SH-SY5Y (cell line): ENCODE results near the gene EPHA1.

Experiments used
- GATA2 ChIP-seq: IDR thresholded peaks from 2 replicates; pipeline ENCODE4 v1.6.1; 2011; ENCODE audit warnings: mild to moderate bottlenecking, low read depth, low read length
- GATA3 ChIP-seq: IDR thresholded peaks from 2 replicates; pipeline ENCODE4 v1.6.1; 2011; ENCODE audit warnings: low read depth, mild to moderate bottlenecking, low read length, moderate library complexity

- TF ChIP-seq GATA2 (no peak), GATA3 (no peak)
Observed at GRCh38 chr7:143355450-143356385, 52.9 kb downstream of the EPHA1 start.
